Activated B cell treated with CpG ODN at 0.5 μM for 24 hours (primary cell): Measurements from ENCODE around the gene TSPO2. TPM values are rescaled to one million over a fixed set of nuclear protein-coding genes. Genes with fewer than 3 reads are reported as not detected.
A peak's percentile ranks its signal among the peaks of the same experiment; 100 is the strongest.

ENCODE experiments used
- ATAC-seq: fragments of 200-7000 bp; cut with Tn5 transposase; one replicate; pipeline ENCODE4 v1.10.0; 2021; ENCODE audit warnings: low read depth, mild to moderate bottlenecking, moderate library complexity
- CTCF ChIA-PET: fragments of 350-600 bp; sonication (Branson Sonifier 250); formaldehyde crosslinking; loops from one replicate; lab custom pipeline; 2021; ENCODE audit warnings: antibody characterized with exemption; lab: Charles Lee
- POLR2A ChIA-PET: fragments of 350-600 bp; sonication (Branson Sonifier 250); formaldehyde crosslinking; loops from one replicate; lab custom pipeline; 2021; ENCODE audit warnings: antibody characterized with exemption; lab: Charles Lee
- DNase-seq: peaks from one replicate; pipeline ENCODE4 v3.0.0; 2022
- H3K27ac Mint-ChIP-seq: one replicate; pipeline ENCODE4 v1.8.0; 2020; ENCODE audit warnings: mixed read lengths
- H3K27me3 Mint-ChIP-seq: one replicate; pipeline ENCODE4 v1.8.0; 2021; ENCODE audit warnings: mixed read lengths
- H3K36me3 Mint-ChIP-seq: one replicate; pipeline ENCODE4 v1.8.0; 2021; ENCODE audit warnings: low read depth, mixed read lengths
- H3K4me1 Mint-ChIP-seq: one replicate; pipeline ENCODE4 v1.8.0; 2021; ENCODE audit warnings: mixed read lengths
- H3K4me3 Mint-ChIP-seq: one replicate; pipeline ENCODE4 v1.8.0; 2020; ENCODE audit warnings: mild to moderate bottlenecking, mixed read lengths
- H3K9me3 Mint-ChIP-seq: one replicate; pipeline ENCODE4 v1.8.0; 2020; ENCODE audit warnings: mixed read lengths
- intact Hi-C: fragments of 100-400 bp; cut with micrococcal nuclease; formaldehyde crosslinking; loops from one replicate; pipeline ENCODE4 v1.15.1; 2024
- total RNA-seq: library from RNA; stranded (reverse); gene quantifications from 2 replicates; pipeline ENCODE4 v1.2.3, GENCODE V29; 2022
- TF ChIP-seq, protein P1 (sequence below): fragments of 200-600 bp; IDR thresholded peaks from one replicate; pipeline ENCODE4 v1.8.0; 2022; ENCODE audit warnings: antibody characterized with exemption, mild to moderate bottlenecking

TSPO2 gene
- total RNA-seq, 1 donor from 2014 or later = not detected

DNA sequence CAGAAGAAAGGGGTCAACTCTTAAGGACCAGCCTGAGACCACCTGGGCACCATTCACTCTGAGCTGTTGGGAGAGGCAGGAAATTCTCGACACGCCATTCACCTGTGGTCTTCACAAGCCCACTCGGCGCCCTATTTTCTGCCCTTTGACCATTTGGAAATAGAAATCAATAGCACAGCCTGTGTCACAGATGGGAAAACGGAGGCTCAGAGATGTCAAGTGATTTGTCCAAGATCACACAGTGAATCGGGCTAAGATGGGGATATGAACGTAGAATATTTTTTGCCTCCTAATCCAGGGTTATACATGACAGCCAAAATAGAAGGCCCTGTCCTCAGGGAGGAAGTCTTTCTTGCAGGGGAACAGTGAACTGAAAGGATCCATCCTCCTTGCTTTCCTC, 7.7 kb downstream of the TSPO2 start:
- intact Hi-C loops = no loop called here
- ChIA-PET POLR2A (no interaction called here), CTCF (interaction anchor here (1.5 kb wide), 1 partner anchor 11 kb away, joined by 5 read pairs; the partner anchor contains the start of gene UNC5CL)
- Mint-ChIP-seq H3K36me3 (peaks cover 8% of the 10 kb centered on the region), H3K27me3 (no peaks in the 10 kb centered on the region), H3K9me3 (no peaks in the 10 kb centered on the region), H3K4me1 (peaks cover 21% of the 10 kb centered on the region), H3K27ac (no peak overlapping the region), H3K4me3 (no peak overlapping the region)
- DNase-seq = no peak
- TF ChIP-seq, protein P1, sequence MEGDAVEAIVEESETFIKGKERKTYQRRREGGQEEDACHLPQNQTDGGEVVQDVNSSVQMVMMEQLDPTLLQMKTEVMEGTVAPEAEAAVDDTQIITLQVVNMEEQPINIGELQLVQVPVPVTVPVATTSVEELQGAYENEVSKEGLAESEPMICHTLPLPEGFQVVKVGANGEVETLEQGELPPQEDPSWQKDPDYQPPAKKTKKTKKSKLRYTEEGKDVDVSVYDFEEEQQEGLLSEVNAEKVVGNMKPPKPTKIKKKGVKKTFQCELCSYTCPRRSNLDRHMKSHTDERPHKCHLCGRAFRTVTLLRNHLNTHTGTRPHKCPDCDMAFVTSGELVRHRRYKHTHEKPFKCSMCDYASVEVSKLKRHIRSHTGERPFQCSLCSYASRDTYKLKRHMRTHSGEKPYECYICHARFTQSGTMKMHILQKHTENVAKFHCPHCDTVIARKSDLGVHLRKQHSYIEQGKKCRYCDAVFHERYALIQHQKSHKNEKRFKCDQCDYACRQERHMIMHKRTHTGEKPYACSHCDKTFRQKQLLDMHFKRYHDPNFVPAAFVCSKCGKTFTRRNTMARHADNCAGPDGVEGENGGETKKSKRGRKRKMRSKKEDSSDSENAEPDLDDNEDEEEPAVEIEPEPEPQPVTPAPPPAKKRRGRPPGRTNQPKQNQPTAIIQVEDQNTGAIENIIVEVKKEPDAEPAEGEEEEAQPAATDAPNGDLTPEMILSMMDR = no peak
- ATAC-seq = no peak

DNA sequence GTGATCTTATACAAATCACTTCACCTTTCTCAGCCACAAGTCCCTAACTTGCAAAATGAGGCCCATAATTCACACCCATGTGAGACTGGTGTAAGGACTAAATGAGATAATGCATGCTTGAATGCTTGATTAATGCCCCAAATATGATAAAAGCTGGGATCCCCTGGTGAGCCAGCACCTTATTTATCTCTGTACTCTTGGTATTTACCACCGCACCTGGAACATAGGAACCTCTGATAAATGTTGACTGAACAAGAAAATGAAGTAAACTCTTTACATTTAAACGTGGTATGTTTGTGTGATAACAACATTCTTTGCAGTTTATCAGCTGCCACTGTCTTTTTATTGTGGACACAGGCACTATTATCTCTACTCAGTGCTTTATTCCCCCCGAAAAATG, 8.3 kb downstream of the TSPO2 start:
- H3K27me3 Mint-ChIP-seq = no peaks in the 10 kb centered on the region
- ChIA-PET POLR2A (no interaction called here), CTCF (interaction anchor here (1.5 kb wide), 1 partner anchor 11 kb away, joined by 5 read pairs; the partner anchor contains the start of gene UNC5CL)
- DNase-seq = no peak
- TF ChIP-seq, protein P1 = no peak
- peaks cover 21% of the 10 kb centered on the region for H3K4me1 Mint-ChIP-seq
- no peak overlapping the region for H3K4me3 Mint-ChIP-seq
- no peak overlapping the region for H3K27ac Mint-ChIP-seq
- peaks cover 9% of the 10 kb centered on the region for H3K36me3 Mint-ChIP-seq
- intact Hi-C loops = no loop called here
- no peaks in the 10 kb centered on the region for H3K9me3 Mint-ChIP-seq
- no peak for ATAC-seq

DNA sequence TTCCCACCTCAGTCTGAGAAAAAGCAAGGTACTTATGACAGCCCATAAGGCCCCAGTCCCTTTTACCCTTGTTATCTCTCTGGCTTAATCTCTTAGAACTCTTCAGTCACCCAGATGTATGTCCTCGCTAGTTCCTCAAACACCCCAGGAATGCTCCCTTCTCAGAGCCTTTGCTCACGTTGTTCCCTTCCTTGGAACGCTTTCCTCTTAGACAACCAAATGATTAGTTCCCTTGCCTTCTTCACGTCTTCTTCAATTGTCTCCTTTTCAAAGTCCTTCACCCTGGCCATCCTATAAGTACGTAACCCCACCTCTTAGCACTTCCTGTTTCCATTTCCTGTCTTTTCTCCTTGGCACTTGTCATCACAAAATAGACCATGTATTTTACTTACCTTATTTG, 9.6 kb downstream of the TSPO2 start:
- ChIA-PET POLR2A (interaction anchor here (1.0 kb wide), 1 partner anchor 20 kb away, joined by 3 read pairs; the partner anchor contains the start of genes NFYA and OARD1), CTCF (no interaction called here)
- DNase-seq = no peak
- no peaks in the 10 kb centered on the region for H3K9me3 Mint-ChIP-seq
- intact Hi-C loops = no loop called here
- H3K27ac Mint-ChIP-seq = peak overlapping the region; percentile 73
- peak; percentile 89 for ATAC-seq
- peaks cover 21% of the 10 kb centered on the region for H3K4me1 Mint-ChIP-seq
- H3K27me3 Mint-ChIP-seq = no peaks in the 10 kb centered on the region
- TF ChIP-seq, protein P1 = no peak
- H3K4me3 Mint-ChIP-seq = peak overlapping the region; percentile 25
- H3K36me3 Mint-ChIP-seq = peaks cover 15% of the 10 kb centered on the region

DNA sequence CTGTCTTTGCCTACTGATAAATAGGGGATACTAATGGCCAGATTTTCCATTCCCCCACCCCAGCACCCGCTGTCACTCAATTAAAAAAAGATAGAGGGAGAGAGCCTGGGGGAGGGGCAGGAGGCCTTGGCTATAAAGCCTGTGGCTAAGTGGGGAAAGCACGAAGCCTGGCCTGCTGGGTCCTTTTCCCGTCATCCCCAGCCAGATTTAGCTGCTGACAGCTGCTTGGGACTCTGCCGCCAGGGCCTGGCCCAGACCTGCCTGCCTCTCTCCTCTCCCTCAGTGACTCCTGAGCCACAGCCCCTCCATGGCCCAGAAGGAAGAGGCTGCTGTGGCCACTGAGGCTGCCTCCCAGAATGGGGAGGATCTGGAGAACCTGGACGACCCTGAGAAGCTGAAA, 10.8 kb downstream of the TSPO2 start, which contains the start of gene APOBEC2:
Gene APOBEC2, plus strand, starts transcription at position 162 of the 400 bp plus-strand sequence. Its CDS starts 146 bp downstream, at position 308.
- H3K27me3 Mint-ChIP-seq = no peaks in the 10 kb centered on the region
- intact Hi-C loops = no loop called here
- peak within 1 kb of the TSS; percentile 25 for H3K4me3 Mint-ChIP-seq

DNA sequence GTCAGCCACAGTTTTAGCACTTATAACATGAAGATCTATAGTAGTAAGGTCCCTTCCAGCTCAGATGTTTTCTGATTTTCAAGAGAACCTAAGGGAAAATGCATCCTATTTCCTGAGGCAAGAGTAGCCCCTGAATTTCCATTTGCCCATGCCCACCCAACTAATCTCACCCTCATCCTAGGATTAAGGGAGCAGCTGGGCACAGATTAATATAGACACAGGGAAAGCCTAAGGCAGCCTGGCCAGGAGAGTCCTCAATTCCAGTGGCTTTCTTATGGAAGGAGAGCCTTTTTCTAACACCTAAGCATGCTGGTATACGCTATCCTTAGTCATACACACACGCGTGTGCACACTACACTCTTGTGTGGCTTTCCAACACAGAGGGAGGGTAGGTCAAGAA, 12.2 kb downstream of the TSPO2 start:
- TF ChIP-seq, protein P1 = no peak
- Mint-ChIP-seq H3K36me3 (peaks cover 13% of the 10 kb centered on the region), H3K27ac (no peak overlapping the region), H3K4me1 (peaks cover 21% of the 10 kb centered on the region), H3K4me3 (no peak overlapping the region), H3K27me3 (no peaks in the 10 kb centered on the region), H3K9me3 (no peaks in the 10 kb centered on the region)
- intact Hi-C loops = no loop called here
- ATAC-seq = no peak
- DNase-seq = no peak
- ChIA-PET CTCF (no interaction called here), POLR2A (no interaction called here)

More for the DNA sequence above, 10.8 kb downstream of the TSPO2 start, which contains the start of gene APOBEC2:
- ATAC-seq = no peak
- Mint-ChIP-seq H3K36me3 (peaks cover 12% of the 10 kb centered on the region), H3K9me3 (no peaks in the 10 kb centered on the region), H3K27ac (peak within 1 kb of the TSS; percentile 73), H3K4me1 (peaks cover 21% of the 10 kb centered on the region)
- ChIA-PET CTCF (no interaction called here), POLR2A (interaction anchor here (0.6 to 1.3 kb wide), 2 partner anchors 20 to 1157 kb away, joined by 3 read pairs; partner anchors contain the start of genes NFYA and OARD1)
- TF ChIP-seq, protein P1 = no peak
- no peak for DNase-seq
